ENCODE data around the gene KCTD14.

GRCh38 chr11:77981346-77981947 is 41.6 kb downstream of the KCTD14 start:
- TF ChIP-seq CTCF (IDR thresholded peaks at IDR 0.05; ENCODE audit: poor library complexity) (no peak), EZH2phosphoT487 (IDR thresholded peaks at IDR 0.05; ENCODE audit: low read depth, severe bottlenecking, unreplicated experiment) (no peak)
